NT2/D1 (cell line): ENCODE results near the gene RC3H2.

Source experiments
- SUZ12 ChIP-seq: IDR thresholded peaks from 2 replicates; pipeline ENCODE4 v1.6.1; 2011; ENCODE audit not compliant: insufficient read length, insufficient read depth; ENCODE audit errors: extremely low read depth
- YY1 ChIP-seq: IDR thresholded peaks from 2 replicates; pipeline ENCODE4 v1.6.1; 2011; ENCODE audit not compliant: insufficient read length, insufficient read depth
- ZNF274 ChIP-seq: IDR thresholded peaks from 2 replicates; pipeline ENCODE4 v1.6.1; 2011; ENCODE audit warnings: mild to moderate bottlenecking, low read depth, low read length

GRCh38 chr9:122888480-122888879 lies 16.7 kb downstream of the RC3H2 start:
- no peak for TF ChIP-seq SUZ12
- TF ChIP-seq ZNF274: no peak
- TF ChIP-seq YY1: no peak
